GM21381 (cell line): ENCODE results near the gene TMEM125.

Source experiments
- ATAC-seq: cut with Tn5 transposase; IDR thresholded peaks from one replicate; pipeline ENCODE4 v1.9.1; 2021; ENCODE audit warnings: mild to moderate bottlenecking, moderate library complexity; ENCODE audit not compliant: unreplicated experiment

TMEM125 gene

DNA sequence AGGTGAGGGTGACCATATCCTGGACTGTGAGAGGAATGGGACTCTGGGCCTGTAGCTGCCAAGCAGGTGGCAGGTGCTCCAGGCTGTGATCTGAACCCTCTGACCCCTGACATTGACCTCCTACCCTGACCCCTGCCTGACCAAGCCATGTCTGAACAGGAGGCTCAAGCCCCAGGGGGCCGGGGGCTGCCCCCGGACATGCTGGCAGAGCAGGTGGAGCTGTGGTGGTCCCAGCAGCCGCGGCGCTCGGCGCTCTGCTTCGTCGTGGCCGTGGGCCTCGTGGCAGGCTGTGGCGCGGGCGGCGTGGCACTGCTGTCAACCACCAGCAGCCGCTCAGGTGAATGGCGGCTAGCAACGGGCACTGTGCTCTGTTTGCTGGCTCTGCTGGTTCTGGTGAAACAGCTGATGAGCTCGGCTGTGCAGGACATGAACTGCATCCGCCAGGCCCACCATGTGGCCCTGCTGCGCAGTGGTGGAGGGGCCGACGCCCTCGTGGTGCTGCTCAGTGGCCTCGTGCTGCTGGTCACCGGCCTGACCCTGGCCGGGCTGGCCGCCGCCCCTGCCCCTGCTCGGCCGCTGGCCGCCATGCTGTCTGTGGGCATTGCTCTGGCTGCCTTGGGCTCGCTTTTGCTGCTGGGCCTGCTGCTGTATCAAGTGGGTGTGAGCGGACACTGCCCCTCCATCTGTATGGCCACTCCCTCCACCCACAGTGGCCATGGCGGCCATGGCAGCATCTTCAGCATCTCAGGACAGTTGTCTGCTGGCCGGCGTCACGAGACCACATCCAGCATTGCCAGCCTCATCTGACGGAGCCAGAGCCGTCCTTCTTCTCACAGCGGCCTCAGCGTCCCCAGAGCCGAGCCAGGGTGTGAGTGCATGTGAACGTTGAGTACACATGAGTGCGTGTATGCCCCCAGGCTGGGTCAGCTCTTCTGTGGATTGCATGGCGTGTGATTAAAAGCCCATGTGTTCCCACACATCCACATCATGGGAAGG, 3.1 kb downstream of the TMEM125 start:
- ATAC-seq: no peak

DNA sequence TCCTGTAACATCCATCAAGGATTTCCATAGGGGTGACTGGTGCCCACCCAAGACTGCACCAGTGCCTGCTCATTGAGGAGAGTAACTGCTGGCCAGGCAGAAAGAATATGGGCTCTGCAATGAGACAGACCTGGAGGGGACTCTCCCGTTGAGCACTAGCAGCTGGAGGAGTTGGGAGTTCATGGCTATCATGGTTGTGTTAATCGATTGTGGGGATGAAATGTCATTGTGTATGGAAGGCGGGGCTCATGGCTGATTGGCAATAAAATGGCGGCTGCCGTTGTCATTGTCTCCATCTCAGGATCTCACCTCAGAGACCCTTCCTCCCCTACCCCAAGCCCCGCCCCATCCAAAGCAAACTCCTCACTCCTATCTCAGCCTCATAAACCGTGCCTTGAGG, 3.9 kb downstream of the TMEM125 start:
- ATAC-seq: no peak

DNA sequence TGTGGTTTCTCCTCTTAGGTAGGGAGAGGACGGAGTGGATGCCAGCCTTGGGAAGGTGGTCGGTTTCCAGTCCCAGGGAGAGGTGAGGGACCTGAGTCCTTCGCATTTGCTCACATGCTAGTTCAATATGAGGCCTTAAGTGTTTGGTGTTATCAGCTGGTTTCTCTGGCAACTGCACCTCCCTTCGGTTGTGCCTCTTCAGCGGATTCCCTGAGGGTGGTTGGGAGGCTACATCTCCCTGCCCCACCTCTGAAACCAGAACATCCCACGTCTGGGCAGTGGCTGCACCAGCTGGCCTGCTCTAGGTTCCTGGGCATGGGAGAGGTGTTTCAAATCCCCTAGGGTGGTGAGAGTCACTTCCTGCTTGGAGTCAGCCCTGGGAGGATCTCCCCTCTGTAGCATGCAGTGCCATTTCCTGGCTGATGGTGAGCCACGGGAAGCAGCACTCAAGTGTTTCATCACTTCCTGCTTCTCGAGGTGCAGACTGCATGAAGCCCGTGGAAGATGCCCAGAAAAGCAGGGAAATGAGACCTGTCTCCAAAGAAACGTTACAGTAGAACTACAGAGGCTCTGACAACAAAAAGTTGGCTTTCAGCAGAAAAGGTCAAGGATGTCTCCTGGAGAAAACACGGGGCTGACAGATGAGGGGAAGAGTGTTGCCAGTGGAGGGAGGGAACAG, 4.5 kb downstream of the TMEM125 start:
- no peak for ATAC-seq

DNA sequence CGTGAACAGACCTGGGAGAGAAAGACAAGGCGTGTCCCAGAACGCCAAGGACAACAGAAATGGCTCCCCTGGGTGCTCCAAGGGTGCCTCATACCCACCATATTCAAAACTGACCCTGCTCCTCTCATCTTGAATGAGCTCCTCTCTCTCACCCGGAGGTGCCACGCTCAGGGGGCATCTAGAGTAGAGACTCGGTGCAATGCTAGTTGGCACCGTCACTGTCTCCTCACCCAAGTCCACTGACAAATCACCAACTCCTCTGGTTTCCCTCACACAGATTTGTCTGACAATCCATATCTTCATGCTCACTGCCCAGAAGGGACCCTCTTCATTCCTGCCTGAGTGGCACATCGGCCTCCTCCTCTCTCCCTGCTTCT, 5.0 kb downstream of the TMEM125 start:
- no peak for ATAC-seq

DNA sequence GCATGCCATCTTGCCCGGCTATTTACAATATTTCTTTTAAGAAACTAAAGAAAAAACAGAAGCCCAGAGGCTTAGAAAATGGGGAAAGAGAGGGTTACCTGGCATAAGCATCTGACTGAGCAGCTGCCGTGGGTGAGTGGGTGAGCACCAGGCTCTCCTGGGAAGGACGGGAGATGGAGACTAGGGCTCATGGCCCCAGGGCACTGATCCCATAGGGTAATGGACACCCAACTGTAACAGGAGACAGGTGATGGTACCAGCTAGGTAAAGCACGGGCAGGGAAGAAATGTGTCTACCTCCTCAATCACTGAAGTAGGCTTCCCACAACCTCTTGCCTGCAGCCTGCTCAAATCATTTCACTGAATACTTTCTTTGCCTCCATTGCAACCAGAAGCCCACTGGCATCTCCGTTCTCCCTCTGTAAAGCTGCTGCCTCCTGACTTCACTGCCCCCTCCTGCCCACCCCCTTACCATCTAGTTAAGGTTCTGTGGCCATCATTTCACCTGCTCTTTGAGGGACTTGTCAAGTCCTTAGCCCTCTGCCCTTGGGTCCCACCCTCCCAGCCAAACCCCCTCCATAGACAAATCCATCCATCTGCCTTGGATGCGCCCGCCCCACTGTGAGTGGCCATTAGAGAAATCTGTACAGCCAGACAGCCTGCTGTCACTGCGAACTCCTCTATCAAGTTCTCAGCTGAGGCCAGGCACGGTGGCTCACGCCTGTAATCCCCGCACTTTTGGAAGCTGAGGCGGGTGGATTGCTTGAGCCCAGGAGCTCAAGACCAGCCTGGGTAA, 6.2 kb downstream of the TMEM125 start:
- ATAC-seq: no peak

DNA sequence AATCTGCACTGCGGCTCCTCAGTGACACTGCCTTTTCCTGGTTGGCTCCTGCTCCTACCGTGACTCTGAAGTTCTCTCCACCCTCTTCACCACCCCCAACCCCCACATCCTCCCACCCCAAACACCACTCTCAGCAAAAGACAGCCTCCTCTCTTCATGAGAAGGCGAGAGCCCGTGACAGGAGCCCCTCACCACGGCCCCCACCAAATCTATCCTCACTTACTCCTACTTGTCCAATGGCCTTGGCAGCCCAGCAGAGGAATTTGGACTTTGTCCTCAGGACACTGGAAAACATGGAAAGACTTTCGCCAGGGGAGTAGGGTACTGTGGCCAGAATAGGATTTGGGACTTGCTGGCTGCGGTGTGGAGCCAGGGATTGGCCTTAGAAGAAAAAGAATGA, 6.9 kb downstream of the TMEM125 start:
- no peak for ATAC-seq

DNA sequence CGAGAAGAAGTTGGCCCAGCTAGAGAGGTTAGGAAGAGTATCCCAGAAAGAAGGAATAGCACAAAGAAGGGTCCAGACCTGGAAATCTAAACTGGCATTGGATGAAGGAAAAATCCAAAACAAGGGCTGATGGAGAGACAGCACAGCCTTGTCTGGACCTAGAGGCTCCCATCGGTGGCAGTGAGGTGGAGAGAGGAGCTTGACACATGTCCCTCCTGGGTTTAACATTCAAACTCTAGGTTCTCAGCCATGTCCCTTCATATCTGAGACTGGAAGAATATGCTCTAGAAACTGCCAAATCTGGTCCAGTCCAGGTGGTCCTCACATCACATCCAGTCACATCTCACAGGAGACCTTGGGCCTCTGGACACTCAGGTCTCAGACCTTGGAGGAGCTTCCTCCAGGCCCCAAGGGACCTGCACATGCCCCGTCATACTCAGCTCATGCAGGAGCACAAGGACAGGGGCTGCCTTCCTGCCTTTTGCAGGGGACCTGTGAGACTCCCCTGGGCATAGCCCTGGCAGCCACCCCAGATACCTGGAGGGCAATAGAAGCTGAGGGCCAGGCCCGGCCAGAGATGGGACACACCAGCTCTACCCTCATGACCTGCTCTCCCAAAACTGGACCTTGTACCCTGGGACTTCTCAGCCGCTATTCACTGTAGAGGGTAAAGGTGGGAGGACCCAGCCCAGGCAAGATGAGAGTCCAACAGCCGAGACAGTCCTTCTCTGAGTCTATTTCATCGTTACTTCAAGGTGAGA, 7.5 kb downstream of the TMEM125 start:
- ATAC-seq: no peak

DNA sequence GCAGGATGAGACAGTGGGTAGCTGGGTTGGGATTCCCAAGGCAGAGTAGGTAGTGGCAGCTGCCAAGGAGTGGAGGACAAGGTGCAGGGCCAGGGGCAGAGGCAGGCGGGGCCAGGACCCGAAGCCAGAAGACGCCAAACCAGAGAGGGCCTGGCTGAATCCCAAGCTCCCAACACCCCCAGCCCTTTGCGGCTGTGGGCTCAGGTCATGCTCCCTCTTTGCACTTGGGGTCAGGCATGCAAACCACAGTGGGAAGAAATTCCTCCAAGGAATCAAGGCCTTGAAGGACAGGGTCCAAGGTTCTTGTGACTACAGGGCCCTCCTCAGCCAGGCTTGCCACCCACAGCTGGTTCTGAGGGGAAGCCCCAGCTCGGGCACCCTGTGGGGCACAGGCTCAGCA, 9.4 kb downstream of the TMEM125 start:
- no peak for ATAC-seq

DNA sequence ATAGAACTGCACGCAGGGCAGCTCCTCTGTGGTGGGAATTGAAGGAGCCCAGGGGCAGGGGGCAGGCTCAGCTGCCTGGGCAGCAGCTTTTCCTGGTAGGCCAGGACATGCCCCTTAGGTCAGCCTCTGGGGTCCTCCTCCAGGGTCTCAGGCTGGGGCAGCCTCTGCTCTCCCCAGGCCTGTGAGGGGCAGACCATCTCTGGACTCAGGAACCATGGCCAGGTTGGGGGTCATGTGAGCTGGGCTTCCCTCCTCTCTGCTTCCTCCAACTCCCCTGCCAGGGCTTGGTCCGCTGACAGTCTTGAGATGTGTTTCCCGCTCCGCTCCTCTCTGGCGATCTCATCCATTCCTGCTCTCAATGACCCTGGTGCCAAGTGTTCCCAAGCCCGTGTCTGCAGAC, 9.9 kb downstream of the TMEM125 start:
- no peak for ATAC-seq

DNA sequence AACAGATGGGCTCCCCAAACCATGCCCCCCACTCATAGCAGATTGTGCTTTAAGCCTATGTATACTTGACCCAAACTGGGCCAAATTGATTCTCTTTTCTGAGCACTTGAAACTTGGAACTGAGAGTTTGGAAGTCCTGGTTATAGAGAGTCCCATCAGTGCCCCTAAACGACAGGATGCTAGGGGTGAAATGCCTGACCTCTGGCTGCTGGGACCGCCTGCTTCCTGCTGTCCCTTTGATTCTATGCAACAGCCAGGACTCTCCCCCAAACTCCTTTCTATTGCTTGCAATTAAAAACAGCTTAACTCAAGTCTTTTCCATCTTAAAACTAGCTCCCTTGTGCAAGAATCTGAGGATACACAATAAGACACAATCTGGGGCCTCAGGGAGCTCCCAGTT, 10.9 kb downstream of the TMEM125 start:
- ATAC-seq: no peak

DNA sequence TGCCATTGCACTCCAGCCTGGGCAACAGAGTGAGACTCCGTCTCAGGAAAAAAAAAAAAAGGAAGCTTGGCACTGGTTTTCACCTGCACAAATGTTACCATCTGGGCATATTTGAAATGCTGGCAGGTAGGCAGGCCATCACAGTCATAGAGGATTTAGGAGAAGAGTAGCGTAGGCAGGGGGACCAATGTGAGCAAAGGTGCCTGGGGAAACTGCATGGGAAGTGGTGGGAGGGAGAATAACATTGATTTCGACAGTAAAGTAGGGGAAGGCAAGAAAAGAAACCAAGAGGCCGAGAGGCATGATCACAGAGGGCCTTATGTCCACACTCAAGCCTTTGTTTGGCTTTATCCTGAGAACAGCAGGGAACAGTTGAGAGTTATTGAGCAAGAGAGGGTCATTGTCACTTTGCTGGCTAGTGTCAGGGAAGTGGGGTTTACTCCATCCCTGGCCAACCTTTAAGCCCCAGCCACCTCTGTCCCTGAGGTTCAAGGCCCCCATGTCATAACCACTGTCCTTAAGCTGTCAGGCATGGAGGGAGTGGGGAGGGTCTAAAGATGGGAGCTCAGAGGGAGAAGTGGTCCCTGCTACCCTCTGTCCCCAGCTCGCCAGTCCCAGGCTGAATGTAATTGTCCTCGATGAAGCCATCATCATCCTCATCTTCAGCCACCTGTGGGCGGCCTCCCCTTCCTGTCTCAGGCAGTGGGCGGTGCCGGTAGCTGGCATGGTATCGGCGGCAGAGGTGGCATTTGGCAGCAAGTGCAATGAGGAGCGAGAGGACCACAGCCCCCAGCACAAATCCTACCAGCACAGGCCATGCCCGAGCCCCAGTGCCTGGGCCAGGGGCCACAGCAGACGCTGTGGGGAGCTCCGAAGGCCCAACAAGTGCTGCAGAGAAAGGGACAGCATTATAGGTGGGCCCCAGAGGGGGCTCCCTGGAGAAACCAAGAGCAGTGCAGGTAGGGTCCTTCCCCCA, 12.7 kb downstream of the TMEM125 start:
- no peak for ATAC-seq

DNA sequence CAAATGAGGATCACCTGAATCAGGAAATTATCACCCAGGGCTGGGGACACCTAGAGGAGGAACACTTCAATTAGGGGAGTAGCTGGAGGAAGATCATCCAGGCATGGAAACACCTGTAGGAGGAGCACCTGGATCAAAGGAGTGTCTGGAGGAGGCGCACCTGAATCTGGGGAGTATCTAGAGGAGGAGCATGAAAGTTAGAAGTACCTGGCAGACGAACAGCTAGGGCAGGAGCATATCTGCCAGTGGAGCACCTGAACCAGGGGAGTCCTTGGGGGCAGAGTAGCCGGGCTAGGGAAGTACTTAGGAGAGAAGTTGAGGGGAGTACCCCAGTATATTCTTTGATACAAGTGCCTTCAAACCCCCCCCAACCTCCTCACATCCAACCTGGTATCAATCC, 14.3 kb downstream of the TMEM125 start:
- no peak for ATAC-seq

DNA sequence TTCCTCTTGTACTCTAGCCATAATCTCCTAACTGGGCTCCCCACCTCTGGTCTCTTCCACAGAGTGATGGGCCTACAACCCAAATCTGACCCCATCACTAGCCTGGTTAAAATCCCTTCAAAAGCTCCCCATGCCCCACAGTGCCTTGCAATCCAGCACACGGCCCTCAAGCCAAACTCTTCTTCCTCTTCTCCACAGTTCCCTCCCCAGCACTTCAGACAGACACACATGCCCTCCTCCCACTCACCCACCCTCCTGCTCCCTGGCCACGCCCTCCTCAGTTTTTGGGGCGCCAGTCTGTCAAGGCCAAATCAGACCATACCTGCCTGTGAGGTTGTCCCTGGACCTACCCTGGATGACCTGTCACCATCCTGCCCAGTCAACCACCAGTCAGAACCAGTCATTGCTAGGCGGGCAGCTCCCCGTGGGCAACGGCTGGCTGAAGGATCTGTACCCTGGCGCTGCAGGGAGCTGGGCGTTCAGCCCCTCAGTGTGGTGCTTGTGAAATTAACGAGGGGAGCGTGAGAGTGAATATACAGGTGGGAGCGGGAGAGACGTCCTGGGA, 14.8 kb downstream of the TMEM125 start:
- no peak for ATAC-seq

DNA sequence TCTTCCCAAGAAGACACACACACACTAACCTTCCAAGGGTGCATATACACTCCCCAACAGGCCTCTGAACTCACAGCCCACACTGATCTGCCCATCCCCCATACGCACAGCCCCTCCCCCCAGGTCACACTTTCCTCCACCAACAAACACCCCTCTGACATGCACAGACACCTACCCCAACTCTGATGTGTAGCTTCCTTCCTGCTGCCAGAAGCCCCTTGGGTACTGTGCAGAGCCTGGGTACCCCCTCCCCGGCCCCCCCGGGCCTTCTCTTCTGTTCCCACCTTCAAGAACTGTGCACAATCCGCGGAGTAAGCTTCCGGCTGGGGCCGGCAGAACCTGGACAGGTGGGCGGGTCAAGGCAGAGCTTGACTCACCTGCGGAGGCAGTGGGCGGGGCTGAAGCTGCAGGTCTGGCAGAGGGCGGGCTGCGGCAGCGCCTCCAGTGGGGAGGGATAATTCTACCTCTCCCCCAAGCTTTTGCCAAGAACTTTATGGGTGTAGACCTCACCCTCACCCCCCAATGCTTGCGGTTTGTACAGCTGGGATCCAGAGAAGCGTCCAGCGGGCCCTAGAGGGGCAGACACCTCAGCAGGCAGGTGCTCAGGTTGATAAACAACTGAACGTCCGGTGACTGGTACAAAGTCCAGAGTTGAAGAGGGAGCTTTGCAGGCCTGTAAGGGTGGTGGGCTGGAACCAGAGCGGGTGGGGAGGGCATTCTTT, 15.6 kb downstream of the TMEM125 start, which contains the start of gene C1orf210:
Gene C1orf210, minus strand, starts transcription at position 313 of the 722 bp plus-strand sequence. CDS start 2,311 bp downstream, outside the sequence.
- ATAC-seq: no peak

DNA sequence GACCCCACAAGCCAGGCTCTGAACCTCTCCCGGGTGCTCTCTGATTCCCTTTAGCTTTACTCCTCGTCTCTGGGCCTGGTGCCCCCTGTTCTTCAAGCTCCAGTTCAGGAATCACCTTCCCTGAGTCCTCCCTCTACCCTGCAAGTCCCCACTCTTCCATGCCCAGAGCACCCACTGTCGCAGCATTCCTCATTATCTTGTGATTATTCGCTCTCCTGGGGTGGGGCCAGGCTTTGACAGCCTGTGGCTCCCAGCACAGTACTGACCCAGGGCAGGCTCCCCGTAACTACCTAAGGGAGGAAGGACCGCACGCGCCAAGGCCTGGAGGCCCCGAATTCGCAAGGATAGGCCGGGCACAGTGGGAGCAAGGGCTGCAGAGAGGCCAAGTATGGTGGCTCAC, 16.3 kb downstream of the TMEM125 start:
- ATAC-seq: no peak

DNA sequence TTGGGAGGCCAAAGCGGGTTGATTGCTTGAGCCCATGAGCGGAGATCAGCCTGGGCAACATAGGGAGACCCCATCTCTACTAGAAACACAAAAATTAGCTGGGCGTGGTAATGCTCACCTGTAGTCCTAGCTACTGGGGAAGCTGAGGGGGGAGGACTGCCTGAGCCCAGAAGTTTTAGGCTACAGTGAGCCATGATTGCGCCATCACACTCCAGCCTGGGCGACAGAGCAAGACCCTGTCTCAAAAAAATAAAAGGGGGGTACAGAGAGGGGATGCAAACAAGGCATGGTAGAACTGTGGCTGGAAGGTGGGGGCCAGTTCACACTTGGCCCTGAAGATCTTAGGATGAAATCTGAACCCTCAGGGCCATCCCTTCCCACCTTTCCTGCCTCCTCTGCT, 16.8 kb downstream of the TMEM125 start:
- ATAC-seq: no peak

DNA sequence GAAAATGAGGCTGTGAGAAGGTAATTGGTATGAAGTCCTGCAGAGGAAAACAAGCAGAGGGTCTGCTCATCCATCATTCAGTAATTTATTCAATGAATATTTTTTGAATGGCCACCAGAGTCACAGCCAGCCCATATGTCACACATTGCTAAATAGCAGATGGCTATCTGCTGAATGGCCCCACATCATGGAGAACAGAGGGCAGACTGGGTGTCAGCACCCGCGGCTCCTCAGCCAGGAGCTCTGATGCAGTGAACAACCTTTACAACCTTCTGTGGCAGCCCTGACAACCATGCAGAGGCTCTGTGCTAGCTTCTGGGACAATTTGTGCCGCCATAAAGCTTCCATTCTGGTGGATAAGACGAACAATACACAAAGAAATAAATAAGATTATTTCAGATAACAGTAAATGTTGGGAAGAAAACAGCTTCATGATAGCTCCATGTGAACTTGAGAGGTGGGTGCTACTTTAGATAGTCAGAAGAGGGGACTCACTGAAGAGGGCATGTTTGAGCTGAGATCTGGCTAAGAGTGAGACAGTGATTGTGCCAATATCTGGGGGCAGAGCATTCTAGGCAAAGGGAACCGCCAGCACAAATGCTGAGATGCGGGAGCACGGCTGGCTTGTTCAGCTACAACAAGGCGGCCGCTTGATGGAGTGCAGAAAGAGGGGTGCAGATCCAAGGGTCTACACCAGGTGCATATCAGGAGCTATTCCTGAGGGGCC, 18.4 kb downstream of the TMEM125 start:
- no peak for ATAC-seq
